Stimulated activated CD4-positive, alpha-beta T cell treated with anti-CD3 and anti-CD28 coated beads, Interleukin-1b, Interleukin-23, amount 100 ng/mL, for 24 hours (primary cell): ENCODE measurements around the gene ROR2.

Source experiments
- DNase-seq, 4 experiments: peaks; one replicate each; pipeline ENCODE4 v3.0.0-alpha.2; 2020; ENCODE audit warnings: low read depth in 4 of 4, low spot score in 1 of 4

Gene ROR2

GRCh38 chr9:91902475-91903125 lies 47.4 kb downstream of the ROR2 start:
- no peak for DNase-seq

GRCh38 chr9:91900797-91901177 lies 49.2 kb downstream of the ROR2 start:
- DNase-seq = no peak

DNA sequence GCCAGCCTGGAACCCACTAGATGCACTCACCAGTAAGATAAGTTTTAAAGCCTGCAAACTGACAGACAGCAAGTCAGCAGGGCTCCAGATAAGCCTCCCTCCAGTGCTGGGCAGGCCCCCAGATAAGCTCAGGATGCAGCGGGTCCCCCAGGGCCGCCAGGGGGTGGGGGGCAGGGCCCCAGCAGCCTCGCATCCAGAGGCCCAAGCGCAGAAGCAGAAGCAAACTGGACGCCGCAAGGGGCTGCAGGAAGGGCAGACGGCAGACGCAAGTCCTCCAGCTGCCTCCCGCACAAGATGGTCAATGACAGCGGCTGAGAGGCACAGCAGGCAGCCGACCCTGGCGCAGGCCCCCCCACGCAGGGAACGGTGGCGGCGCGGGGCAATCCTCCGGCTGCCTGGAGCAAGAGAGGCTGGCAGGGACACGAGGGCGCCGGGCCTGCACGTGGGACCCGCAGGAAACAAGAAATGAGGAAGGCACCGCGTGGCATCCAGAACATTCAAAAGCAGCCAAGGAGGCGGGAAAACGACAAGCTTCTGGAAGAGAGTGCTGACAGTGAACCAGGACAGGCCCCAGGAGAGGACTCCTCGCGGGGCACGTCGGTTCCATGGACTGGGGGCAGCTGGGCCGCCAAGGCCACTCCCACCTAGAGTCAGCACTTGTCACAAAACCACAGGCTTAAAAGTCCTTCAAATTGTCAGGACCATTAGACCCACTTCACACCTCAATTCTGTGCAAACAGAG lies 49.8 kb downstream of the ROR2 start:
- DNase-seq = no peak

DNA sequence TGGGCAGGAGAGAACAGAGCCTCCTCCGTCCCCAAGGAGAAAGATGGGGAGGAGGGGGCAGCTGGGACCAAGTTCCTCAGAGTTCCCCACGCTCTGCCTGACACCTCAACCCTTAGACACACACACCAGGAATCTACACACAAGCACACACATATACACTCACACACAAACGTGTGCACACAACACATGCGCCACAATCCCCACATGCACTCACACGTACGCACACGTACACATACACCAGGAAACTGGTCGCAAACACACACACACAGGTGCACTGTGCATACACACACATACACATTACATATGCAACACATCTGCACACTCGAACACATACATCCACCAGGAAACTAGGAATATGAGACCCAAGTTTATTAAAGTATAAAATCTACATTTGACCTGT lies 50.4 kb downstream of the ROR2 start:
- no peak for DNase-seq

DNA sequence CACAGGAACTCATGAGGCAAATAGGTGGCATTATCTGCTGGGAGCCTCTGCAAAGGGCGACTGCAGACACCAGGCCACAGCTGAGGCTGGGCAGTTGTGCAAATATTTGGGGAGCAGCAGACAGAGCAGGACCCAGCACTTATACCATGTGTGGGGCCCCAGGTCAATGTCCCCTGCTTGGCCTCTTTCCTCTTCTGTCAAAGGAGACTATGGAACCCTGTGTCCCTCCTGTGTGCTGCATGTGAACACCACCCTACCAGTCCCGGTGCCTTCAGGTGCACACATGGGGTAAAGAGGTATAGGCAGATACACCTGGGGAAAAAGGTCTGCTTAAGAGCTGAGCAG lies 50.8 kb downstream of the ROR2 start:
- no peak for DNase-seq

DNA sequence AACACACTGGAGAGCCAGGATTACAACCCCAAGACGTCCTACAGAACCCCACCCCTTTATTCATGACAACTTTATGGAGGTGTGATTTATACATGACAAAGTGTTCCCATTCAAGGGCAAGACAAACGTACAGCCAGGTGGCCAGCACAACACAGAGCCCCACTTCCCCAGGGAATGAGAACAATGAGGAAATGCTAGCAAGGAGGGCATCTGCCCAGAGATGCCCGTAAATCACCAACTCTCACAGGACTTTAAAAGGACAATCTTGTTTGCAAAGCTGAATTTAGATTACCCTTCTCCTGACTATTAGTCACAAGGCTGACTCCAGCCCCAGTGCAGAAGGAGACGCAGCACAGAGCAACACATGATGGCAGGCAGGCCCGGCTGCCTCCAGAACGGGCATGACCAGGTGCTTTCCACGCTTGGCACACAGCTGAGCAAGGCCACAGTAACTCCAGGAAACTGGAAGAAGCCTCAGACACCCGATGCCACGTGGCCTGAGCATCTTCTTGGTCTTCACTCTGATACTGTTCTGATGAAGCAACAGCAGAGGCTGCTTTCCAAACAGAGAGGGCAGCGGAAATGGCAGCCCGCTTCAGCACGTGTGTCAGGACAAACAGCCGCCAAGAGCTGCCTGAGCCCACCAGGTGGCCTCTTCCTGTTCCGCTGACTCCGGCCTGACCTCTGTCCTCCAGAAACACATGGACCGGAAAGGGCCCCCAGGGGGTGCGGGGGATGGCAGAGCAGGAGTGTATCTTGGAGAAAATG lies 51.4 kb downstream of the ROR2 start:
- no peak for DNase-seq

DNA sequence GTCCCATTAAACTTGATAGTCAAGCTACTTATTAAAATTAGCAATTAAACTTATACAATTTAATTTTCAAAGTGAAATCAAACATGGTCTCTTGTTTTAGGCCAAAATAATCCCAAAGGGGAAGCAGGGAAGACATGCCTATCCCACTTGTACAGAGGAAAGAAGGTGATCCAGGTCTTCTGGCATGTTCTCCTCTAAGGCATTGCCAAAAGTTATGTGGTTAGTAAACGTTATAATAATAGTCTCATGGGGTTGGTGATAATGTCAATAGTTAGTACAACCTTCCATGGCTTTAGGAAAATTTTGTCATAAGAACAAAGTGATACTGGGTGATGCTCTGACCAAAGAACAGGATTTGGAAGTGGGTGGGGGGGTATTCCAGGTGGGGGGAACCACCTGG lies 52.8 kb downstream of the ROR2 start:
- DNase-seq = no peak

GRCh38 chr9:91896513-91897121 lies 53.4 kb downstream of the ROR2 start:
- no peak for DNase-seq

GRCh38 chr9:91896097-91896496 lies 53.9 kb downstream of the ROR2 start:
- DNase-seq = no peak

DNA sequence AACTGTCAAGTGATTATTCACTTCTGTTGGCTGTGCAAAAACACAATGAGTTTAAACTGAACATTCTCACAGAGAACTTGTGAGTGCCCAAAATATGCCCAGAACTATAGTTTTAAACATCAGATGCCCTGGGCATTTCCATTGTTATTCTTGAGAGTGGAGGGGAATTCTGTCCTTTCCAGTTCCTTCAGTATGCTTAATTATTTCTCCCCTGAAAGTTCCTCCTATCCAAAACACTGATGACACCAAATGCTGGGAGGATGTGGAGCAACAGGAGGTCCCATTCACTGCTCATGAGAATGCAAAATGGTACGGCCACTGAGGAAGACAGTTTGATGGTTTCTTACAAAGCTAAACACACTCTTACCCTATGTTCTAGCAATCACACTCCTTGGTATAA lies 55.5 kb downstream of the ROR2 start:
- no peak for DNase-seq

- DNase-seq = no peak
Observed at GRCh38 chr9:91894023-91894422, 56.0 kb downstream of the ROR2 start.

GRCh38 chr9:91891915-91892314 lies 58.1 kb downstream of the ROR2 start:
- no peak for DNase-seq

DNA sequence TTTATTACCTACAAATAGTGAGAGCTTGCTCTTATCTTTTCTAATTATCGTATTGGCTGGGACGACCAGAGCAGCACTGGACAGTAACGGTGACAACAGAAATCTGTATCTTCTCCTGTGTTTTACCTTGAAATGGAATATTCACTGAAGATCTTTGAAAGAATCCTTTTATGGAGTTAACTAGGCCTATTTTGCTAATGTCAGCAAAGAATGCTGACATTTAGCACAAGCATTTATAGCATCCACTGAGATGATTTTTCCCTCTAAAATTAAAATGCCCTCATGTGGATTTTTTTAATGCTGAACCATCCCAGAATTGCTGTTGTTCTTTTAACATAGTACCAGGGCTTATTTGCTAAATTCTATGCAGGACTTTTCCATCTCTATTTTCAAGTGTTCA lies 59.4 kb downstream of the ROR2 start:
- DNase-seq = no peak

- DNase-seq = no peak
Observed at GRCh38 chr9:91889161-91889911, 60.7 kb downstream of the ROR2 start.

GRCh38 chr9:91886414-91887076 lies 63.5 kb downstream of the ROR2 start:
- no peak for DNase-seq

DNA sequence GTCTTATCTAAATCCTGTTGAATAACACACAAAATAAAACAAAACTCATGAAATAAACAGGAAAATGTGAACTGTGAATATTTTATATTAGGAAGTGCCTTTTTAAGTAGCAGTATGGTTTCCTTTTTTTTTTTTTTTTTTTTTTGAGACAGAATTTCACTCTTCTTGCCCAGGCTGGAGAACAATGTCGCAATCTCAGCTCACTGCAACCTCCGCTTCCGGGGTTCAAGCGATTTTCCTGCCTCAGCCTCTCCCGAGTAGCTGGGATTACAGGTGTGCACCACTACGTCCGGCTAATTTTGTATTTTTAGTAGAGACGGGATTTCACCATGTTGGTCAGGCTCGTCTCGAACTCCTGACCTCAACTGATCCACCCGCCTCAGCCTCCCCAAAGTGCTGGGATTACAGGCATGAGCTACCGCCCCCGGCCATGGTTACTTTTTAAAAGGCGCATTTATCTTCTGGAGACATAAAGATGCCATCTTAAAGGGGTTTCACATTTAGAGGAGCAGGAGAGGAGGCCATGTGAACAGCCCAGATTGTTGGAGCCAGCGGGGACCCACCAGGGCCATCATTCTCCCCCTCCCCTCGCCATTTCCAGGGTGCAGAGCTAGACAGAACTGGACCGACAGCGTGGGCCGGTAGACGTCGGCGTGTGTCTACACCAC lies 64.1 kb downstream of the ROR2 start:
- DNase-seq = no peak

- no peak for DNase-seq
Observed at GRCh38 chr9:91884696-91885687, 65.0 kb downstream of the ROR2 start.

DNA sequence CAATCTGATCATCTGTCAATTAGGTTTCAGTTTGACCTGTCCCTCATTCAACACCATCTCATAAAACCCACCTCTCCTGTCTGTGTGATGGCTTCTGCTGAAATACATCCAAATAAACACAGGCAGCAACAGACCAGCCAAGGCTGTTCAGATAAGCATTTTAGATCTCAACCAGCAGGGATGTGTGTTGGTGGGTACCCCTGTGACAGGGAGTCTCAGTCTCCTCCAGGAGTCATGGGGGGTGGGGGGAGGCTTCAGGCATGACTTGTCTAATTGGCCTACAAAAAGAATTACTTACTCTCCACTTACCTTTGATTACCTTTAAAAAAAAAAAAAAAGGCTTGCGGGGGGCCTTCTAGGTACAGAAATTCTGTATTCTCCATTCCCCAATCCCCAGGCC lies 65.9 kb downstream of the ROR2 start:
- DNase-seq = no peak

GRCh38 chr9:91883503-91883902 lies 66.5 kb downstream of the ROR2 start:
- no peak for DNase-seq
